Measurements from ENCODE around the gene SPA17. TPM values are rescaled to one million over a fixed set of nuclear protein-coding genes. Genes with fewer than 3 reads are reported as not detected.

Gene SPA17
- total RNA-seq, 4 donors from 2014 or later: 1.2 to 7.1 (median 3.3) TPM

GRCh38 chr11:124646148-124646547 is 27.6 kb upstream of the SPA17 start:
- TF ChIP-seq POLR2A (IDR thresholded peaks at IDR 0.05): no peak
- no peak for TF ChIP-seq EP300 (IDR thresholded peaks at IDR 0.05)
- TF ChIP-seq, protein P1, sequence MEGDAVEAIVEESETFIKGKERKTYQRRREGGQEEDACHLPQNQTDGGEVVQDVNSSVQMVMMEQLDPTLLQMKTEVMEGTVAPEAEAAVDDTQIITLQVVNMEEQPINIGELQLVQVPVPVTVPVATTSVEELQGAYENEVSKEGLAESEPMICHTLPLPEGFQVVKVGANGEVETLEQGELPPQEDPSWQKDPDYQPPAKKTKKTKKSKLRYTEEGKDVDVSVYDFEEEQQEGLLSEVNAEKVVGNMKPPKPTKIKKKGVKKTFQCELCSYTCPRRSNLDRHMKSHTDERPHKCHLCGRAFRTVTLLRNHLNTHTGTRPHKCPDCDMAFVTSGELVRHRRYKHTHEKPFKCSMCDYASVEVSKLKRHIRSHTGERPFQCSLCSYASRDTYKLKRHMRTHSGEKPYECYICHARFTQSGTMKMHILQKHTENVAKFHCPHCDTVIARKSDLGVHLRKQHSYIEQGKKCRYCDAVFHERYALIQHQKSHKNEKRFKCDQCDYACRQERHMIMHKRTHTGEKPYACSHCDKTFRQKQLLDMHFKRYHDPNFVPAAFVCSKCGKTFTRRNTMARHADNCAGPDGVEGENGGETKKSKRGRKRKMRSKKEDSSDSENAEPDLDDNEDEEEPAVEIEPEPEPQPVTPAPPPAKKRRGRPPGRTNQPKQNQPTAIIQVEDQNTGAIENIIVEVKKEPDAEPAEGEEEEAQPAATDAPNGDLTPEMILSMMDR (IDR thresholded peaks at IDR 0.05): no peak
- Histone ChIP-seq H3K27me3 (no peaks in the 10 kb centered on the region), H3K27ac (no peak overlapping the region), H3K4me1 (peaks cover 0 to 6% (median 0%) of the 10 kb centered on the region in 4 donors), H3K36me3 (peaks cover 0 to 29% (median 0%) of the 10 kb centered on the region in 3 donors), H3K4me3 (no peak overlapping the region), H3K9me3 (no peaks in the 10 kb centered on the region)
- 81 to 84% methylated on average over 3 of the region's 3 CpGs for WGBS, 2 donors
- no peak for DNase-seq (ENCODE audit: low spot score in 2 of 2)

DNA sequence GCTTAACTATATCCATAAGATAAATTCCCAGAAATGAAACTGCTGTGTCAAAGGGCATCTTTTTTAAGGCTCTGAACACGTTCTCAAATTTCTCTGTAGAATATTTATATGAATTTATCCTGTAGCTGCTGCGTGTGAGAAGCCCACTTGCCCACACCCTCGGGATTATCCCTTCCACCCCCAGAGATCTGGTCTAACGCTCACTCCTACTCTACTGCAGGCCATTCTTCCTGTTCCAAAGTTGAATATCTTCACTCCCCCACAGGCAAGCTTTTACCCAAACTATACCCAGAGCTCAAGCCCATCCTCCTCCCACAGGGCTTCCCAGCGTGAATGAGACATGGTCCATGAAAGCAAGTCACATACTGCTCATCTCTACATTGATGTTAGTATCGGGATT is 25.1 kb upstream of the SPA17 start:
- Histone ChIP-seq H3K4me3 (no peak overlapping the region), H3K36me3 (peaks cover 0 to 53% (median 0%) of the 10 kb centered on the region in 3 donors), H3K27ac (no peak overlapping the region), H3K9me3 (no peaks in the 10 kb centered on the region), H3K27me3 (no peaks in the 10 kb centered on the region), H3K4me1 (peaks cover 0 to 6% (median 0%) of the 10 kb centered on the region in 4 donors)
- no peak for DNase-seq (ENCODE audit: low spot score in 2 of 2)
- TF ChIP-seq EP300 (IDR thresholded peaks at IDR 0.05) (no peak), POLR2A (IDR thresholded peaks at IDR 0.05) (no peak)
- TF ChIP-seq, protein P1 (IDR thresholded peaks at IDR 0.05): no peak
- 61 to 66% methylated on average over 6 of the region's 6 CpGs for WGBS, 2 donors

GRCh38 chr11:124656774-124657630 is 16.7 kb upstream of the SPA17 start:
- H3K36me3 ChIP-seq: peaks cover 0 to 39% (median 0%) of the 10 kb centered on the region in 3 donors
- WGBS, 2 donors: 48 to 51% methylated on average over 16 of the region's 16 CpGs
- H3K27ac ChIP-seq: no peak overlapping the region
- DNase-seq (ENCODE audit: low spot score in 2 of 2): no peak
- H3K9me3 ChIP-seq: no peaks in the 10 kb centered on the region
- no peak overlapping the region for H3K4me3 ChIP-seq
- no peaks in the 10 kb centered on the region for H3K4me1 ChIP-seq
- H3K27me3 ChIP-seq: no peaks in the 10 kb centered on the region
- TF ChIP-seq, protein P1 (IDR thresholded peaks at IDR 0.05): no peak
- no peak for TF ChIP-seq POLR2A (IDR thresholded peaks at IDR 0.05)
- no peak for TF ChIP-seq EP300 (IDR thresholded peaks at IDR 0.05)

- TF ChIP-seq, protein P1 (IDR thresholded peaks at IDR 0.05): no peak
- no peak for TF ChIP-seq POLR2A (IDR thresholded peaks at IDR 0.05)
- TF ChIP-seq EP300 (IDR thresholded peaks at IDR 0.05): no peak
- no peaks in the 10 kb centered on the region for H3K9me3 ChIP-seq
- 58 to 71% methylated on average over 5 of the region's 5 CpGs for WGBS, 2 donors
Observed at GRCh38 chr11:124657904-124658303, 15.8 kb upstream of the SPA17 start.

GRCh38 chr11:124658501-124658900 is 15.2 kb upstream of the SPA17 start:
- no peaks in the 10 kb centered on the region for H3K27me3 ChIP-seq
- H3K27ac ChIP-seq: no peak overlapping the region
- no peak overlapping the region for H3K4me3 ChIP-seq
- DNase-seq (ENCODE audit: low spot score in 2 of 2): no peak
- H3K4me1 ChIP-seq: no peaks in the 10 kb centered on the region
- H3K36me3 ChIP-seq: peaks cover 0 to 29% (median 0%) of the 10 kb centered on the region in 3 donors
- WGBS, 2 donors: 78 to 83% methylated on average over 3 of the region's 3 CpGs
- TF ChIP-seq POLR2A (IDR thresholded peaks at IDR 0.05) (no peak), EP300 (IDR thresholded peaks at IDR 0.05) (no peak)
- TF ChIP-seq, protein P1 (IDR thresholded peaks at IDR 0.05): no peak
- no peaks in the 10 kb centered on the region for H3K9me3 ChIP-seq

More at GRCh38 chr11:124657904-124658303, 15.8 kb upstream of the SPA17 start:
- Histone ChIP-seq H3K4me1 (no peaks in the 10 kb centered on the region), H3K4me3 (no peak overlapping the region), H3K27ac (no peak overlapping the region), H3K27me3 (no peaks in the 10 kb centered on the region), H3K36me3 (peaks cover 0 to 30% (median 0%) of the 10 kb centered on the region in 3 donors)
- no peak for DNase-seq (ENCODE audit: low spot score in 2 of 2)

All from tibial nerve (tissue), 4 donors.